ENCODE measurements around the gene OR2T2.
"Not testable (repeated sequence)": the region's sequence is repeated elsewhere in the genome, so short reads cannot be mapped to it uniquely, and the experiment has no call there.

The OR2T2 gene

DNA sequence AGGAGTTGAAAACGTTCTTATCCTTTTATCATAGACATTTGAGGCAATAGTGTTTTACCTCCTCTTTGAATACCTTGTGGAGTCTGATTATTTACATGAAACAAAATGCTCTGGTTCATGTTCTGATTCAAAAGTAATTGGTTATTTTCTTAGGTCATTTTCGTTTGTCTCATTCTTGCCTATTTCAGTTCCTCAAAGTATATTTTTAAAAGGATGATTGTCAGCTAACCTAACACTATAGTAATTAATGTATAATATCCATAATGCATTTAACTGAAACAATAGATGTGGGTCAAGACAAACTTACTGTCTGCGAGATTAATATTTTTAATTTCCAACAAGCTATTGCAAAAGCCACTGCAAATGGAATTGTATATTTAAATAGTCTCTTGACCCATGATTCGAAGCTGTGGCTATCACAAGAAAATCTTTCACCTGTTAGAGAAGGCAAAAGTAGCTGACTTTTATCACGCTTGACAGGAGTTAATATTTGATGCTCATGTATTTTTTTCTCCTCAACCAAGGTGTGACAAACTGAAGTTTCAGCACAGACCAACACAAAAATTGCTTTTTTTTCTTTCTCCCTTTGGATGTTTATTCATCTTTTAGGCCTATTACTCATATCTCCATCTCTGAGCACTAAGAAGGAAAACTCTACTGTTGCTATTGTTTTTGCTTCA is 5.2 kb downstream of the OR2T2 start:
- not testable (repeated sequence) for DNase-seq (ENCODE audit: low read depth in 2 of 2)

DNA sequence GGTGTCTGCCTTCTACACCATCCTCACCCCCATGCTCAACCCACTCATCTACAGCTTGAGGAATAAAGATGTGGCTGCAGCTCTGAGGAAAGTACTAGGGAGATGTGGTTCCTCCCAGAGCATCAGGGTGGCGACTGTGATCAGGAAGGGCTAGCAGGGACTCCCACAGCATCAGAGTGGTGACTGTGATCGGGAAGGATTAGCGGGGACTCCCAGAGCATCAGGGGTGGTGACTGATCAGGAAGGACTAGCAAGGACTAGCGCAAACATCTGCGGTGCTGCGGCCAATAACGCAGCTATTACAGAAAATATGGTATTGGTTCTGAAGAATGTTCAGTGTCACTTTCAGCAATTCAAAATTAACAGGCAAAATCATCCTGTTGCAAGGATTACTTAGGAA is 8.2 kb downstream of the OR2T2 start:
- not testable (repeated sequence) for DNase-seq (ENCODE audit: low read depth in 2 of 2)

DNA sequence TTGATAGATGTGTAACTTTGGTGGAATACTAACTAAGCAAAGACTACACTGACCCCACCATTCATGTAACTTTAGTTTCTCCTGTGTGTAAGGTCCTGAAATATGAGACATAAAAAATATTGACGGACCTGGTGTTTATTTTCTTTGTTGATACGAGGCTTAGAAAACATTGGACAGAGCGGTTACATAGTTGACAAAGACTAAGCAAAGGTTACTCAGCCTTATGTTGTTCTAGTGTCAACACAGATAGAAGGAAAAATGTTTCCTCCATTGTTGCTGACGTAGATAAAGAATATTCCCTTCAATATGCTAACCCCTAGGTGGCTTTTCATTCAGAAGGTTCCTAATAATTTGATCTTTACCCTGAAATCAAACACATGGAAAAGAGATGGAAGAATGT is 9.6 kb downstream of the OR2T2 start:
- not testable (repeated sequence) for DNase-seq (ENCODE audit: low read depth in 2 of 2)

DNA sequence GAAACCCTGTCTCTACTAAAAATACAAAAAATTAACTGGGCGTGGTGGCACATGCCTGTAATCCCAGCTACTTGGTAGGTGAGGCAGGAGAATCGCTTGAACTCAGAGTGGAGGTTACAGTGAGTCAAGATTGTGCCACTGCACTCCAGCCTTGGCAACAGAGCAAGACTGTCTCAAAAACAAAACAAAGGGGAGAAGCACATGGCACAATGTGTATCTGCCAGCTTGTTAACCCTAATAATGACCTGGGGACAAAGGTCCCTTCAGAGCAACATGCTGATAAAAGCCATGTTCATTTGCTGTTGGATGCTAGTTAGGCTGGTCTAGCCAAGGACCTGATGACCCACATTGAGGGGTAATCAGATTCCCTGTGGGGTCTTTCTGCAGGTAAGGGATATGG is 11.2 kb downstream of the OR2T2 start:
- DNase-seq (ENCODE audit: low read depth in 2 of 2) = not testable (repeated sequence)

DNA sequence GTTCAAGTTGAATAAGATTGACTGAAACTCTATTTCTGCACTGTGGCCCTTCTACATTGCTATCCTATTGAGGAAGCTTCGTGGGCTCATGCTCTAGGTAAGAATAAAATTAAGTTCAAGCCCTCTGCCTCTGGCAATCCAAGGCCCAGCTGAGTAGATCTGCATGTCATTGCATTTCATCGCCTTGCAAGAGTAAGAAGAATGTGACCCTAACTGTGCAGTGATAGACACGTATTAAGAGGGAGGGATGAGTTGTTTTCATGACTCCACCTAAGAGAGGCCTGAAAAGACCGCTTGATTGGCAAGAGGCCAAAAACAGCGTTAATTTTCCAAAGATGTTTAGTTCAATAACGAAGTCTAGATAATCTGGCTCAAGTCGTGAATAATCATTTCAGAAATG is 13.7 kb downstream of the OR2T2 start:
- DNase-seq (ENCODE audit: low read depth in 2 of 2) = not testable (repeated sequence)

DNA sequence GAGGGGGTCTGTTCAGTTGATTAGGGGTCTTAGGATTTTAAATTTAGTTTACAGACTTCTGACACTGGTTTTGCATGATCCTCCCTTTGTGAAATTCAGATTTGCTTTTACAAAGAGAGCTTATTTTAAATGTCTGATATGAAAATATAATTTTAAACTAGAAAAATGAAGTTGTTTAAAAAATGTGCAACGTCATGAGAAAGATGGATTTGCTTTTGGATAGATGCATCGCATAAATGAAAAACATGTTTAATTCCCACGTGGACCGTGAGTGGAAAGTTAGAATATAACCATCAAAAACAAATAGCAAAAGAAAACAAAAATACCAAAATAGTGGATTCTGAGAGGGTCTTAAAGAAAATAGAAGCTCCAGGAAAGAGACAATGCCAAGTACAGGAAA is 25.7 kb downstream of the OR2T2 start:
- no peak for DNase-seq (ENCODE audit: low read depth in 2 of 2)

DNA sequence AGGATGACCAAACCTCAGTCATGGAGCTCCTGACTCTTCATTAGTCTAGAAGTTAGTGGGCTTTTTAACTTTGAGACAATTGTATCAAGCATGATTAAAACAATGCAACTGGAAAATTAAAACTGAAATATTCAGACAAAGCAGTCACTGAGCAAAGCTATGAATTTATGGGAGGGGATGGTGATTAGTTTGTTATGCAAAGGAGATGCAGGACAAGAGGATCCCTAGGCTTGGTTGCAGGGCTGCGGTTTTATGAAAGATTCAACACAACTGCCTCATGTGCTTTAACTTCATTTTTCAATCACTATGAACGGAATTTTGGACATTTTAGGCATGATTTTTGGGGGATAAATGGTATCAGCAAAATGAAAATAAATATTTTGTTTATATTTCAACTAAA is 26.7 kb downstream of the OR2T2 start:
- not testable (repeated sequence) for DNase-seq (ENCODE audit: low read depth in 2 of 2)

DNA sequence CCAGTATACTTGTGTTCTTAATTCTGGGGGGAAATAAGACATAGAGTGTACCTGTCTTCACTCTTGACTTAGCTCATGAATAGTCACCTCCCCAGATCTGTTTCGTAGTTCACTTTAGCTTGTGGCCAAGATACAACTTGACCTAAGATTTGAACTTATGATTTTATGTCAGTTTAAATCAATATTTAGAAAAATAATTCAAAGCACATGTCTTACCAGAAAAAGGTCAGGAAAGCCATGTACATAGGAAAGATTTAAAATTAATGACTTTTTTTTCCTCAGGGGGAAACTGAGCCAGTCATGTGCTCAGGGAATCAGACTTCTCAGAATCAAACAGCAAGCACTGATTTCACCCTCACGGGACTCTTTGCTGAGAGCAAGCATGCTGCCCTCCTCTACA is 27.6 kb downstream of the OR2T2 start, which contains the start of gene OR2T3:
Gene OR2T3, plus strand, starts transcription at position 301 of the 400 bp plus-strand sequence. Its CDS starts 0 bp downstream, at position 301.
- DNase-seq (ENCODE audit: low read depth in 2 of 2) = not testable (repeated sequence)

DNA sequence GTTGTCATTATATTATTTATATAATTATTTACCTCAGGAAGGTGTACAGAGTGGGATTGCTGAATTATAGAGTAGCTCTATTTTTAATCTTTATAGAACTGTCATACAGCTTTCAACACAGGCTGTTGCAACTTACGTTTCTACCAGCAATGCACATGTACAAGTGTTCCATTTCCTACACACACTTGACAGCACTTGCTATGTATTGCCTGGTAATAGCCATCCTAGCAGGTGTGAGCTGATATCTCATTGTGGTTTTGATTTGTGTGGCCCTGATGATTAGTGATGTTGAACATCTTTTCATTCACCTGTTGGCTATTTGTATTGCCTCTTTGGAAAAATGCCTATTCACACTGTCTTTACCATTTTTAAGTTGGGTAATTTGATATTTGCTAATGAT is 30.2 kb downstream of the OR2T2 start:
- not testable (repeated sequence) for DNase-seq (ENCODE audit: low read depth in 2 of 2)

DNA sequence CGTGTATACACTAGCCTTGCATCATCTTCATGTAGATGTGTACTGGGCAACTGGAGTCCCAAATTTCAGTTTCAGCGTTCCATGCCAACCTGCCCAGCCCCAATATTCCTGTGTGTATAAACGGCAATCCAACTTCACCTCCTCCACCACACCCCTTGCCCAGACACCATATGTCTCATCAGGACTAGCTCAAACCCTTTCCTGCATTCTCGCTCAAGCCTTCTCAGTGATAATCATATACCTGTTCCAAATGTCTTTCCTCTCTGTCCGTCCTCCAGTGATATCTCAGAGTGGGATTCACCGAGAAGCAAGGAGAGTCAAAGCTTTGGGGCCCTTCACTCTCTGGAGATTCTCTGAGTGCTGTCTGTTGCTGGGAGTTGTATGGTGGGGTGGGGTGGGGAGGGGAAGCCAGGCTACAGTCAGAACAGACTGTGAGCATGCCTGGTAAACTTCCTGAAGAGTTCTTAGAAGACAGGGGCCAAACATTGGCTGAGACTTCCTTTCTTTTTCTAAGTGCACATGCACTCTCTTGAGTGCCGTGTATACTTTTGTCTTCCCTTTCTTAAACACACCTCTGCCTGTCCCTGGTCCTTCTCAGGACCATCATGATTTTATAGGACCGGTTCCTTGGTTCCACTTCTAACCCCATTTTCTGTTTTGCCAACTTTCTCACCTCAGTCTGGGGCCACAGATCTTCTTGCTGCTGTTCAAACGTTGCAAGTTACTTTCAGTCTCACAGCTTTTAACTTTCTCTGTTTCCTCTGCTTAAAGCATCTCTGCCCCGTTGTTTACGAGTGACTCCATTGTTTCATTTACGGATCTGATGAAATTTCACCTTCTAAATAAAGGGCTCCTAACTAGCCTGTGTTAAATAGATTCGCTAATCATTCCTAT is 36.5 kb downstream of the OR2T2 start:
- DNase-seq (ENCODE audit: low read depth in 2 of 2) = not testable (repeated sequence)

DNA sequence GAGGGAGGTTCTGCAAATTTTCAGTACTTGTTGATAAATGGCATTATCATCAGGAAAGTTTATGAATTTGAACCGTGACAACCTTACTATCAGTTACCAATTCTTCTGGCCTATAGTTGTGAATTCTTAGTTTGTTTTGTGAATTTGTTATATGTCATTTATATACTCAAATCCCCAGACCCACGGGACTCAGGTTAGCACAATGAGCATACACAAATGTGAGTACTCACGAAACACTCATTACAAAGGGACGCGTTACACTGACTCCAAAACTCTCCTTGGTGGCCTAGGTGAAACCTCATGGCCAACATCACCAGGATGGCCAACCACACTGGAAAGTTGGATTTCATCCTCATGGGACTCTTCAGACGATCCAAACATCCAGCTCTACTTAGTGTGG is 42.9 kb downstream of the OR2T2 start, which contains the start of gene OR2T5:
Gene OR2T5, plus strand, starts transcription at position 301 of the 400 bp plus-strand sequence. Its CDS starts 0 bp downstream, at position 301.
- not testable (repeated sequence) for DNase-seq (ENCODE audit: low read depth in 2 of 2)

DNA sequence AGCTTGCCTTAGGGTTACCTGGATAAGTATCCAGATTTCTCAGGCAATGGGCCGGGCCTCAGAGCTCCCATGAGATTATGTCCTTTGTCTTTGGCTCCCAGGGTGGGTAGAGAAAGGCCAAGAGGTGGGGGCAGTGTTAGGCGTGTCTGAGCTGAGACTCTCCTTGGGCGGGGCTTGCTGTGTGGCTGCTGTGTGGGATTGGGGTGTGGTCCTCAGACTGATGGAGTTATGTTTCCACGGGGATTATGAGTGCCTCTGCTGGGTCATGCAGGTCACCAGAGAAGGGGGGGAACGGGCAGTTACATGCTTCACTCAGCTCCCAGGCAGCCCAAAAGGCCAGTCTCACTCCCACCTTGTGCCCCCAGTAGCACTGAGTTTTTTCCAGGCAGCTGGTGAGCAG is 51.2 kb downstream of the OR2T2 start:
- not testable (repeated sequence) for DNase-seq (ENCODE audit: low read depth in 2 of 2)

DNA sequence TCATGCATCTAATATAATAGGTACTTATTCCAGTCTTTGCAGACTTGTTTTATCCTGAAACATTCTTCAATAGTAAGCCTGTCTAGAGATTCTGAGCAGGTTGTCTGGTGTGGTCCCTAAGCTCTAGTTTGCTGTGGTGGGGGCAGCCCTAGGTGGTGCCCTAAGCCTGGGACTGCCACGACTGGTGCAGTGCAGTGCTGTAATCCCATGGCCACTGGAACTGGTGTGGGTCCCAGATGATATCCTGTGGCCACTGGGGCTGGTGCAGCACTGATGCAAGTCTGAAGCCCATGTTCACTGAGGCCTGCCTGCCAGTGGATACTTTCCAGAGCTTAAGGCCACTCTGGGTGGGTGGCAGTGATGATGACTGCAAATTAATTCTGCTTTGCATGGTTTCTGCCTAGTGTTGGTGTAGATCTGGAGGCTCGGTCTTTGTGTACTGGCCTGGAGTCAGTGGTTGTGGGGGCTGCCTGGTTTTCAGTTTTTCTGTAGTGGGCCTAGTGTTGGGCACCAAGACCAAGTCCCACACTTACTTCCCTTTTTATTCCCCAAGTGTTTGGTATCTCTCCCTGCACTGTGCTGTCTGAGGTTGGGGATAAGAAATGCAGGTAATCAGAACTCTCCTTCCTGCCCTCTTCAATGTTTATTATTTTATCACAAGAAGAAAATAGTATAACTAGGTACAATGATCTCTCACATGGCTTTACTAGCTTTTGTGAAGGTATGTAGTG is 55.0 kb downstream of the OR2T2 start:
- DNase-seq (ENCODE audit: low read depth in 2 of 2) = not testable (repeated sequence)

All from activated CD8-positive, alpha-beta memory T cell treated with anti-CD3 and anti-CD28 coated beads for 4 hours (primary cell).